ENCODE results near the gene ZNF512B. TPM values are rescaled to one million over a fixed set of nuclear protein-coding genes. Genes with fewer than 3 reads are reported as not detected.
"Not testable (repeated sequence)": the region's sequence is repeated elsewhere in the genome, so short reads cannot be mapped to it uniquely, and the experiment has no call there.

ZNF512B gene
- total RNA-seq, 2 donors from 2014 or later: 9.4 to 11.2 TPM

- intact Hi-C loops (cut with DNase I): loop anchor here (10.0 kb wide), 2 partner anchors 75 to 185 kb away; no protein-coding TSS in a partner anchor
- no peak for DNase-seq (ENCODE audit: low spot score)
Measured at GRCh38 chr20:63979557-63980316, 10.0 kb upstream of the ZNF512B start, which contains the start of gene SAMD10. Gene SAMD10 (minus strand): TSS chr20:63979642. CDS start chr20:63979467, 175 bp downstream.

GRCh38 chr20:63979229-63979556, 9.5 kb upstream of the ZNF512B start:
- no peak for DNase-seq (ENCODE audit: low spot score)
- intact Hi-C loops (cut with DNase I): loop anchor here (10.0 kb wide), 2 partner anchors 74 to 184 kb away; no protein-coding TSS in a partner anchor

- intact Hi-C loops (cut with DNase I): loop anchor here (10.0 kb wide), 2 partner anchors 74 to 184 kb away; no protein-coding TSS in a partner anchor
Measured at GRCh38 chr20:63978319-63979228, 8.8 kb upstream of the ZNF512B start.

GRCh38 chr20:63977739-63978276, 8.1 kb upstream of the ZNF512B start:
- intact Hi-C loops (cut with DNase I): loop anchor here (10.0 kb wide), 2 partner anchors 73 to 183 kb away; no protein-coding TSS in a partner anchor
- DNase-seq (ENCODE audit: low spot score): no peak

More at GRCh38 chr20:63978319-63979228, 8.8 kb upstream of the ZNF512B start:
- DNase-seq (ENCODE audit: low spot score): no peak

- intact Hi-C loops (cut with DNase I): loop anchor here (10.0 kb wide), 2 partner anchors 72 to 182 kb away; no protein-coding TSS in a partner anchor
- peak; percentile 78 for DNase-seq (ENCODE audit: low spot score)
Measured at GRCh38 chr20:63976980-63977738, 7.4 kb upstream of the ZNF512B start.

GRCh38 chr20:63976511-63976910, 6.8 kb upstream of the ZNF512B start:
- intact Hi-C loops (cut with DNase I): loop anchor here (10.0 kb wide), 2 partner anchors 72 to 182 kb away; no protein-coding TSS in a partner anchor
- DNase-seq (ENCODE audit: low spot score): not testable (repeated sequence)

GRCh38 chr20:63974402-63975200, 4.9 kb upstream of the ZNF512B start:
- intact Hi-C loops (cut with DNase I): loop anchor here (5.0 to 10.0 kb wide), 4 partner anchors 67 to 437 kb away; partner anchors contain the start of gene PTK6 (in 1 of the 2)
- peak; percentile 76 for DNase-seq (ENCODE audit: low spot score)

GRCh38 chr20:63973636-63974401, 4.1 kb upstream of the ZNF512B start:
- peak; percentile 96 for DNase-seq (ENCODE audit: low spot score)
- intact Hi-C loops (cut with DNase I): loop anchor here (5.0 to 10.0 kb wide), 4 partner anchors 67 to 437 kb away; partner anchors contain the start of gene PTK6 (in 1 of the 2)

- intact Hi-C loops (cut with DNase I): loop anchor here (5.0 to 10.0 kb wide), 4 partner anchors 66 to 436 kb away; partner anchors contain the start of gene PTK6 (in 1 of the 2)
- no peak for DNase-seq (ENCODE audit: low spot score)
Measured at GRCh38 chr20:63973160-63973479, 3.4 kb upstream of the ZNF512B start.

- DNase-seq (ENCODE audit: low spot score): peak; percentile 62
- intact Hi-C loops (cut with DNase I): loop anchor here (5.0 to 10.0 kb wide), 4 partner anchors 65 to 435 kb away; partner anchors contain the start of gene PTK6 (in 1 of the 2)
Measured at GRCh38 chr20:63972312-63973159, 2.8 kb upstream of the ZNF512B start.

- not testable (repeated sequence) for DNase-seq (ENCODE audit: low spot score)
- intact Hi-C loops (cut with DNase I): loop anchor here (5.0 to 10.0 kb wide), 4 partner anchors 65 to 435 kb away; partner anchors contain the start of gene PTK6 (in 1 of the 2)
Measured at GRCh38 chr20:63971960-63972311, 2.2 kb upstream of the ZNF512B start.

- intact Hi-C loops (cut with DNase I): loop anchor here (5.0 to 10.0 kb wide), 4 partner anchors 64 to 434 kb away; partner anchors contain the start of gene PTK6 (in 1 of the 2)
Measured at GRCh38 chr20:63970714-63971431, 1.1 kb upstream of the ZNF512B start.

GRCh38 chr20:63968928-63969760, 586 bp downstream of the ZNF512B start:
- intact Hi-C loops (cut with DNase I): no loop called here
- DNase-seq (ENCODE audit: low spot score): peak; percentile 78

More at GRCh38 chr20:63970714-63971431, 1.1 kb upstream of the ZNF512B start:
- peak; percentile 22 for DNase-seq (ENCODE audit: low spot score)

Measured in posterior vena cava (tissue), 2 donors.